Hepatocyte (in vitro differentiated cells): Measurements from ENCODE around the gene OR52N4. TPM values are rescaled to one million over a fixed set of nuclear protein-coding genes. Genes with fewer than 3 reads are reported as not detected.

ENCODE experiments used
- DNase-seq: peaks from one replicate; pipeline ENCODE4 v3.0.0-alpha.2; 2016; ENCODE audit warnings: low spot score
- H2AFZ ChIP-seq: fragments of 200-600 bp; sonication (generic); 2 replicates; pipeline ENCODE4 v1.6.0; 2016; ENCODE audit warnings: antibody characterized with exemption, mild to moderate bottlenecking
- H3K27ac ChIP-seq: fragments of 200-600 bp; sonication (generic); 2 replicates; pipeline ENCODE4 v1.5.1; 2016; ENCODE audit warnings: mild to moderate bottlenecking
- H3K27me3 ChIP-seq: fragments of 200-600 bp; sonication (generic); 2 replicates; pipeline ENCODE4 v1.6.1; 2016
- H3K36me3 ChIP-seq: fragments of 200-600 bp; sonication (generic); replicated peaks from 2 replicates; pipeline ENCODE4 v1.5.1; 2016; ENCODE audit warnings: low read depth; ENCODE audit not compliant: insufficient read depth
- H3K4me1 ChIP-seq: fragments of 200-600 bp; sonication (generic); 2 replicates; pipeline ENCODE4 v1.5.1; 2016; ENCODE audit warnings: mild to moderate bottlenecking, moderate library complexity; ENCODE audit not compliant: insufficient read depth
- H3K4me2 ChIP-seq: fragments of 200-600 bp; sonication (generic); 2 replicates; pipeline ENCODE4 v1.6.0; 2016
- H3K4me3 ChIP-seq: fragments of 200-600 bp; sonication (generic); 2 replicates; pipeline ENCODE4 v1.5.1; 2016; ENCODE audit warnings: mild to moderate bottlenecking
- H3K79me2 ChIP-seq: fragments of 200-600 bp; sonication (generic); 2 replicates; pipeline ENCODE4 v1.6.0; 2017; ENCODE audit warnings: mild to moderate bottlenecking
- H3K9me2 ChIP-seq: fragments of 200-600 bp; sonication (generic); replicated peaks from 2 replicates; pipeline ENCODE4 v1.6.0; 2017; ENCODE audit warnings: mild to moderate bottlenecking; ENCODE audit not compliant: insufficient read depth
- H3K9me3 ChIP-seq: fragments of 200-600 bp; sonication (generic); 2 replicates; pipeline ENCODE4 v1.5.1; 2016; ENCODE audit warnings: low read depth, mild to moderate bottlenecking
- H4K20me1 ChIP-seq: fragments of 200-600 bp; sonication (generic); 2 replicates; pipeline ENCODE4 v1.6.0; 2016; ENCODE audit warnings: mild to moderate bottlenecking; ENCODE audit not compliant: insufficient read depth, poor library complexity, severe bottlenecking
- EZH2 ChIP-seq: fragments of 200-600 bp; sonication (generic); IDR thresholded peaks from 2 replicates; pipeline ENCODE4 v1.6.1; 2016; ENCODE audit warnings: antibody characterized with exemption, mild to moderate bottlenecking, borderline replicate concordance
- EZH2phosphoT487 ChIP-seq: fragments of 200-600 bp; sonication (generic); IDR thresholded peaks from one replicate; pipeline ENCODE4 v1.6.1; 2018; ENCODE audit warnings: antibody characterized with exemption, mild to moderate bottlenecking, low read depth, moderate library complexity; ENCODE audit not compliant: unreplicated experiment, severe bottlenecking
- WGBS: methylation state at CpG from one replicate; pipeline ENCODE4 v1.1.6; 2016; ENCODE audit warnings: low lambda C conversion rate; ENCODE audit errors: missing lambda C conversion rate; 5-methylcytosine and 5-hydroxymethylcytosine counted together
- polyA plus RNA-seq: library from polyadenylated mRNA; unstranded; fragments of >200 nt; fragmentation: Nextera tagmentation; extraction: Ambion mirVana; gene quantifications from 2 replicates; pipeline ENCODE4 v1.2.1, GENCODE V29; 2016
- total RNA-seq: library from RNA; depleted of rRNA; stranded (reverse); fragments of >200 nt; gene quantifications from 2 replicates; pipeline ENCODE4 v1.2.3, GENCODE V29; 2014
- TF ChIP-seq, protein P1 (sequence below): fragments of 200-600 bp; sonication (generic); IDR thresholded peaks from 2 replicates; pipeline ENCODE4 v1.5.1; 2016; ENCODE audit warnings: antibody characterized with exemption, mild to moderate bottlenecking; ENCODE audit not compliant: poor library complexity

Gene OR52N4
- total and polyA plus RNA-seq, 2 experiments from 2014 or later = not detected

- H3K4me3 ChIP-seq = no peak overlapping the region
- no peaks in the 10 kb centered on the region for H3K9me2 ChIP-seq
- no peaks in the 10 kb centered on the region for H4K20me1 ChIP-seq
- H3K79me2 ChIP-seq = no peaks in the 10 kb centered on the region
- no peak for TF ChIP-seq EZH2
- TF ChIP-seq, protein P1, sequence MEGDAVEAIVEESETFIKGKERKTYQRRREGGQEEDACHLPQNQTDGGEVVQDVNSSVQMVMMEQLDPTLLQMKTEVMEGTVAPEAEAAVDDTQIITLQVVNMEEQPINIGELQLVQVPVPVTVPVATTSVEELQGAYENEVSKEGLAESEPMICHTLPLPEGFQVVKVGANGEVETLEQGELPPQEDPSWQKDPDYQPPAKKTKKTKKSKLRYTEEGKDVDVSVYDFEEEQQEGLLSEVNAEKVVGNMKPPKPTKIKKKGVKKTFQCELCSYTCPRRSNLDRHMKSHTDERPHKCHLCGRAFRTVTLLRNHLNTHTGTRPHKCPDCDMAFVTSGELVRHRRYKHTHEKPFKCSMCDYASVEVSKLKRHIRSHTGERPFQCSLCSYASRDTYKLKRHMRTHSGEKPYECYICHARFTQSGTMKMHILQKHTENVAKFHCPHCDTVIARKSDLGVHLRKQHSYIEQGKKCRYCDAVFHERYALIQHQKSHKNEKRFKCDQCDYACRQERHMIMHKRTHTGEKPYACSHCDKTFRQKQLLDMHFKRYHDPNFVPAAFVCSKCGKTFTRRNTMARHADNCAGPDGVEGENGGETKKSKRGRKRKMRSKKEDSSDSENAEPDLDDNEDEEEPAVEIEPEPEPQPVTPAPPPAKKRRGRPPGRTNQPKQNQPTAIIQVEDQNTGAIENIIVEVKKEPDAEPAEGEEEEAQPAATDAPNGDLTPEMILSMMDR = no peak
- no peak overlapping the region for H3K27ac ChIP-seq
- H2AFZ ChIP-seq = no peak overlapping the region
- no peaks in the 10 kb centered on the region for H3K36me3 ChIP-seq
- DNase-seq = no peak
- 88% methylated on average over 3 of the region's 3 CpGs for WGBS
- H3K4me2 ChIP-seq = no peak overlapping the region
- no peaks in the 10 kb centered on the region for H3K4me1 ChIP-seq
- no peaks in the 10 kb centered on the region for H3K9me3 ChIP-seq
- H3K27me3 ChIP-seq = no peaks in the 10 kb centered on the region
These were observed 4.2 kb upstream of the OR52N4 start for GRCh38 chr11:5749836-5750235.

DNA sequence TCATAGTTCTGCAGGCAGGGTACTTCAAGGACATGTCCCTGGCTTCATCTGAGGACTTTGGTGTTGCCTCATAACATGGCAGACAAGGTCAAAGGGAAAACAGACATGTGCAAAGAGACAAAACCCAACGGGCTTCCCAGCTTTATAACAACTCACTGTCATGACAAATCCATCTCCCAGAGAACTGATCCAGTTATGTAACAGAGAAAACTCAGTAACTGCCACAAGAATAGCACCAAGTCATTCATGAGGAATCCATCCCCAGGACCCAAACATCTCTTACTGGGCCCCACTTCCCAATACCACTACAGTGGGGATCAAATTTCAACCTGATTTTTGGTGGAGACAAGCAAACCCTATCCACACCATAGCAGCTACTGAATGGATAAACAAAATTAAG lies 13.0 kb downstream of the OR52N4 start:
- H3K9me3 ChIP-seq = no peaks in the 10 kb centered on the region

DNA sequence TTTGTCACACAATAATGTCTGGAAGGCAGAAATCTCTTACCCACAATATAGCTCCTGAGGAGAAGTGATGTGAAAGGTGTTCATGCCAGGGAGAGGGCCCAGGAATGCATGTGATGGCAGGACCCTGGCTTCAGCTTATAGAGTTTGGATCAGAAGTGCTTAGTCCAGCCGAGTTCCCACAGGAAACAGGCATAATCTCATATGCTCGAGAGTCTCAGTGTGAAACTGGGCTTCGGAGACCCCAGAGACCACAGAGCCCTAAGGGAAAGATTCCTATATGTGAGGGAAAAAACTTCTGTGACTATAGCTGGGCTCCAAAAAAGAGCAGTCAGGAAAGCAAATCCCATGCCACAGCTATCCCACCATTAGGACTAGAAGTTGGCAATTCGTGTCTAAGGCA lies 29.2 kb downstream of the OR52N4 start, which contains the start of gene OR52N5:
Gene OR52N5, minus strand, starts transcription at position 101 of the 400 bp plus-strand sequence. CDS start 4,721 bp downstream, outside the sequence.
- Histone ChIP-seq H3K4me1 (no peaks in the 10 kb centered on the region), H3K4me3 (no peak within 1 kb of the TSS), H3K9me2 (no peaks in the 10 kb centered on the region), H3K27ac (no peak within 1 kb of the TSS), H3K79me2 (no peaks in the 10 kb centered on the region), H3K4me2 (no peak within 1 kb of the TSS), H2AFZ (no peak within 1 kb of the TSS), H3K27me3 (no peaks in the 10 kb centered on the region), H3K9me3 (no peaks in the 10 kb centered on the region), H3K36me3 (no peaks in the 10 kb centered on the region), H4K20me1 (no peaks in the 10 kb centered on the region)
- 50% methylated on average over 4 of the region's 4 CpGs for WGBS
- TF ChIP-seq EZH2 (no peak), EZH2phosphoT487 (no peak)
- TF ChIP-seq, protein P1 = no peak
- DNase-seq = no peak

More for the DNA sequence above, 13.0 kb downstream of the OR52N4 start:
- H3K4me1 ChIP-seq = no peaks in the 10 kb centered on the region
- H4K20me1 ChIP-seq = no peaks in the 10 kb centered on the region
- H3K79me2 ChIP-seq = no peaks in the 10 kb centered on the region
- TF ChIP-seq EZH2phosphoT487 (no peak), EZH2 (no peak)
- H3K4me3 ChIP-seq = no peak overlapping the region
- no peak overlapping the region for H2AFZ ChIP-seq
- H3K27ac ChIP-seq = no peak overlapping the region
- DNase-seq = no peak
- whole genome bisulfite sequencing = 70% methylated on average over 1 of the region's 1 CpG
- no peaks in the 10 kb centered on the region for H3K36me3 ChIP-seq
- no peaks in the 10 kb centered on the region for H3K9me2 ChIP-seq
- H3K27me3 ChIP-seq = no peaks in the 10 kb centered on the region
- no peak overlapping the region for H3K4me2 ChIP-seq

DNA sequence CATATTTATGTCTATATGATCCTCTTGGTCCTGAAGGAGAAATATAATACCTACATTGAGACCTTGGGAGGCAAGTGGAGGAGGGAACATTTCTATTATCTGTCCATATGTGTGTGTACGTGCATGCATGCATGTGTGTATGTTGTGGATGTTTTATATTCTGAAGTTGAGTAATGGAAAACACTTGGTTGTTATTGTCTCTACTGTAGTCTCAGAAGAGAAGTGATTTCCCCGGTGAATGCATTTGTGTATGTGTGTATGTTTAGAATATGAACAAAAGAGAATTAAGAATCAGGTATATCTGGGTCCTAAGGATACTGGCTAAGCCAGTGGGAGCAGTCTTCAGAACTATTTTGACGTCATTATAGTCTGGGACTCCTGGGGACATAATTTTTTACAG lies 37.1 kb downstream of the OR52N4 start, which contains the start of gene OR52N1:
Gene OR52N1, minus strand, starts transcription at position 101 of the 400 bp plus-strand sequence. CDS start 2,449 bp downstream, outside the sequence.
- 84% methylated on average over 3 of the region's 3 CpGs for WGBS
- Histone ChIP-seq H3K27ac (no peak within 1 kb of the TSS), H3K9me3 (no peaks in the 10 kb centered on the region), H3K4me1 (no peaks in the 10 kb centered on the region), H3K4me2 (no peak within 1 kb of the TSS), H2AFZ (no peak within 1 kb of the TSS), H3K4me3 (no peak within 1 kb of the TSS), H3K9me2 (no peaks in the 10 kb centered on the region), H4K20me1 (no peaks in the 10 kb centered on the region), H3K36me3 (no peaks in the 10 kb centered on the region), H3K79me2 (no peaks in the 10 kb centered on the region), H3K27me3 (no peaks in the 10 kb centered on the region)
- TF ChIP-seq EZH2 = no peak
- TF ChIP-seq, protein P1 = no peak
- TF ChIP-seq EZH2phosphoT487 = no peak
- DNase-seq = no peak
